Brain microvascular endothelial cell (primary cell): ENCODE results near the gene FOS.

Experiments
- DNase-seq: peaks from one replicate; pipeline ENCODE4 v3.0.0-alpha.2; 2020
- H3K27ac ChIP-seq: fragments of 250-450 bp; sonication (Bioruptor Pico); 2 replicates; pipeline ENCODE4 v1.5.1; 2020; ENCODE audit warnings: mild to moderate bottlenecking, moderate library complexity
- H3K27me3 ChIP-seq: fragments of 250-450 bp; sonication (Bioruptor Pico); replicated peaks from 2 replicates; pipeline ENCODE4 v1.5.1; 2020; ENCODE audit warnings: mild to moderate bottlenecking
- H3K36me3 ChIP-seq: fragments of 250-450 bp; sonication (Bioruptor Pico); replicated peaks from 2 replicates; pipeline ENCODE4 v1.5.1; 2020; ENCODE audit warnings: mild to moderate bottlenecking
- H3K4me3 ChIP-seq: 2 replicates; pipeline ENCODE4 v1.5.1; 2011; ENCODE audit warnings: low read depth, mild to moderate bottlenecking, control low read depth, low read length, moderate library complexity
- CTCF ChIP-seq: IDR thresholded peaks from 2 replicates; pipeline ENCODE4 v1.5.1; 2011; ENCODE audit warnings: low read depth, mild to moderate bottlenecking, moderate library complexity, low read length, control low read depth, inconsistent platforms; ENCODE audit errors: missing control alignments
- in situ Hi-C: cut with HindIII; loops from 2 replicates; pipeline ENCODE4 v1.10.0; 2017; ENCODE audit warnings: low sequenced_read_pairs, low pct_ligation_motif_present

The FOS gene

GRCh38 chr14:75297411-75298040 is 18.9 kb downstream of the FOS start:
- Histone ChIP-seq H3K27ac (no peak overlapping the region), H3K27me3 (no peaks in the 10 kb centered on the region), H3K36me3 (no peaks in the 10 kb centered on the region), H3K4me3 (no peak overlapping the region)
- no peak for DNase-seq
- TF ChIP-seq CTCF = no peak
- in situ Hi-C loops = no loop called here

GRCh38 chr14:75298187-75298965 is 19.7 kb downstream of the FOS start:
- H3K27me3 ChIP-seq = no peaks in the 10 kb centered on the region
- no peaks in the 10 kb centered on the region for H3K36me3 ChIP-seq
- no peak overlapping the region for H3K27ac ChIP-seq
- in situ Hi-C loops = no loop called here
- no peak for DNase-seq
- no peak for TF ChIP-seq CTCF
- H3K4me3 ChIP-seq = no peak overlapping the region

GRCh38 chr14:75299059-75299458 is 20.4 kb downstream of the FOS start:
- no peaks in the 10 kb centered on the region for H3K27me3 ChIP-seq
- no peak for TF ChIP-seq CTCF
- DNase-seq = no peak
- in situ Hi-C loops = no loop called here
- H3K36me3 ChIP-seq = no peaks in the 10 kb centered on the region
- no peak overlapping the region for H3K4me3 ChIP-seq
- H3K27ac ChIP-seq = no peak overlapping the region

GRCh38 chr14:75299576-75299975 is 20.9 kb downstream of the FOS start:
- Histone ChIP-seq H3K27me3 (no peaks in the 10 kb centered on the region), H3K36me3 (no peaks in the 10 kb centered on the region)
- TF ChIP-seq CTCF = no peak

GRCh38 chr14:75301666-75302325 is 23.2 kb downstream of the FOS start:
- peak; percentile 38 for DNase-seq
- Histone ChIP-seq H3K27ac (no peak overlapping the region), H3K36me3 (no peaks in the 10 kb centered on the region), H3K27me3 (no peaks in the 10 kb centered on the region), H3K4me3 (no peak overlapping the region)
- TF ChIP-seq CTCF = no peak
- in situ Hi-C loops = no loop called here

More at GRCh38 chr14:75299576-75299975, 20.9 kb downstream of the FOS start:
- H3K4me3 ChIP-seq = no peak overlapping the region
- no peak overlapping the region for H3K27ac ChIP-seq
- DNase-seq = no peak
- in situ Hi-C loops = no loop called here
